Hematopoietic multipotent progenitor cell treated with erythropoietin and hydrocortisone succinate and interleukin-3 and kit ligand, for 4 days (in vitro differentiated cells): ENCODE data around the gene NEURL4.
"Not testable (repeated sequence)": the region's sequence is repeated elsewhere in the genome, so short reads cannot be mapped to it uniquely, and the experiment has no call there.

Experiments
- DNase-seq: peaks from one replicate; pipeline ENCODE4 v3.0.0-alpha.2; 2015

The NEURL4 gene

GRCh38 chr17:7328840-7329373 lies at the start of gene NEURL4:
NEURL4 (minus strand) TSS chr17:7329335; CDS start chr17:7329312, 23 bp downstream.
- peak; percentile 50 for DNase-seq

GRCh38 chr17:7374353-7374752 lies 45.2 kb upstream of the NEURL4 start:
- no peak for DNase-seq

GRCh38 chr17:7370853-7371252 lies 41.7 kb upstream of the NEURL4 start:
- DNase-seq = no peak

GRCh38 chr17:7369825-7370224 lies 40.7 kb upstream of the NEURL4 start:
- DNase-seq = no peak

- not testable (repeated sequence) for DNase-seq
Measured at GRCh38 chr17:7368599-7368994, 39.5 kb upstream of the NEURL4 start.

- DNase-seq = no peak
Measured at GRCh38 chr17:7367918-7368598, 38.9 kb upstream of the NEURL4 start.

- no peak for DNase-seq
Measured at GRCh38 chr17:7367083-7367482, 37.9 kb upstream of the NEURL4 start.

- DNase-seq = not testable (repeated sequence)
Measured at GRCh38 chr17:7365963-7366362, 36.8 kb upstream of the NEURL4 start.

- DNase-seq = no peak
Measured at GRCh38 chr17:7363311-7363710, 34.2 kb upstream of the NEURL4 start.

GRCh38 chr17:7361906-7362305 lies 32.8 kb upstream of the NEURL4 start:
- no peak for DNase-seq

- DNase-seq = no peak
Measured at GRCh38 chr17:7357381-7357780, 28.2 kb upstream of the NEURL4 start.

- DNase-seq = no peak
Measured at GRCh38 chr17:7356756-7357155, 27.6 kb upstream of the NEURL4 start.

GRCh38 chr17:7356072-7356549 lies 27.0 kb upstream of the NEURL4 start:
- DNase-seq = peak; percentile 91

GRCh38 chr17:7355573-7355972 lies 26.4 kb upstream of the NEURL4 start:
- DNase-seq = no peak

- DNase-seq = peak; percentile 76
Measured at GRCh38 chr17:7355053-7355452, 25.9 kb upstream of the NEURL4 start, which contains the start of gene TMEM95. TMEM95 (plus strand) TSS chr17:7355156; CDS start chr17:7355205, 49 bp downstream.

- DNase-seq = no peak
Measured at GRCh38 chr17:7354262-7354843, 25.2 kb upstream of the NEURL4 start.

GRCh38 chr17:7352910-7353635 lies 23.9 kb upstream of the NEURL4 start:
- DNase-seq = no peak

- no peak for DNase-seq
Measured at GRCh38 chr17:7352503-7352889, 23.4 kb upstream of the NEURL4 start.

- DNase-seq = peak; percentile 85
Measured at GRCh38 chr17:7351665-7352502, 22.7 kb upstream of the NEURL4 start, which contains the start of gene KCTD11. KCTD11 (plus strand) TSS chr17:7352162.

- no peak for DNase-seq
Measured at GRCh38 chr17:7348478-7349242, 19.5 kb upstream of the NEURL4 start.

- DNase-seq = no peak
Measured at GRCh38 chr17:7347630-7348477, 18.7 kb upstream of the NEURL4 start.
